ENCODE data around the gene ZMYND12.
A peak's percentile ranks its signal among the peaks of the same experiment; 100 is the strongest.
"Not testable (repeated sequence)": the region's sequence is repeated elsewhere in the genome, so short reads cannot be mapped to it uniquely, and the experiment has no call there.

The ZMYND12 gene, protein sequence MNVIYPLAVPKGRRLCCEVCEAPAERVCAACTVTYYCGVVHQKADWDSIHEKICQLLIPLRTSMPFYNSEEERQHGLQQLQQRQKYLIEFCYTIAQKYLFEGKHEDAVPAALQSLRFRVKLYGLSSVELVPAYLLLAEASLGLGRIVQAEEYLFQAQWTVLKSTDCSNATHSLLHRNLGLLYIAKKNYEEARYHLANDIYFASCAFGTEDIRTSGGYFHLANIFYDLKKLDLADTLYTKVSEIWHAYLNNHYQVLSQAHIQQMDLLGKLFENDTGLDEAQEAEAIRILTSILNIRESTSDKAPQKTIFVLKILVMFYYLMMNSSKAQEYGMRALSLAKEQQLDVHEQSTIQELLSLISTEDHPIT

DNA sequence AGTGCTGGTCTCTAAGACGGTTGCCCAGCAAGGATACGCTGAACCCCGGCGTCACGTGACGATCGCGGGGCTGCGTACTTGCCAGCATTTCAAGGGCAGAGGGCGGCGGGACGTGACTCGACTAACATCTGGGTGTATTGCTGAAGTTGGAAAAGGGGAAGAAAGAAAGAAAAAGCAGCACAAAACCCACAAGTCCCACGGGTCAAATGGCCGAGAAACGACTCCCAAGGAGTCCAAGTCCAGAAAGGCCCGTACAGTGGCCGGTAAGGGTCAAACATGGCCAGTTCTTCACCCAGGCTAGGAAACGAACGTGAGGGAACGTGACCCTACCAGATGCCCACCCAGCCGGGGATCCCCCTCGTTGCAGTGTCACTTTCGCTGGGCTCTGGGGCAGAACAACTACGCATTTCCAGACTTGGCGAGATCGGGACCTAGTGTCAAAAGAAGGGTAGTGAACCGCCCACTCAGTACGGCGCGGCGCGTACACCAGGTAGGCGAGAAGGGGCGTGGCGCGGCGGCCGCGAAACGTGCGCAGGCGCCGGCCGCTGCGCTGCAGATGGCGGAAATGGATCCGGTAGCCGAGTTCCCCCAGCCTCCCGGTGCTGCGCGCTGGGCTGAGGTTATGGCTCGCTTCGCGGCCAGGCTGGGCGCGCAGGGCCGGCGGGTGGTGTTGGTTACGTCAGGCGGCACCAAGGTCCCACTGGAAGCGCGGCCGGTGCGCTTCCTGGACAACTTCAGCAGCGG is at the start of gene ZMYND12, which contains the start of gene PPCS:
ZMYND12 (minus strand) TSS at position 13 of the 744 bp plus-strand sequence. CDS start 25 bp downstream, outside the sequence.
PPCS (plus strand) TSS at position 534 of the 744 bp plus-strand sequence; CDS start at position 557, 23 bp downstream.
- peak; percentile 92 for DNase-seq

DNA sequence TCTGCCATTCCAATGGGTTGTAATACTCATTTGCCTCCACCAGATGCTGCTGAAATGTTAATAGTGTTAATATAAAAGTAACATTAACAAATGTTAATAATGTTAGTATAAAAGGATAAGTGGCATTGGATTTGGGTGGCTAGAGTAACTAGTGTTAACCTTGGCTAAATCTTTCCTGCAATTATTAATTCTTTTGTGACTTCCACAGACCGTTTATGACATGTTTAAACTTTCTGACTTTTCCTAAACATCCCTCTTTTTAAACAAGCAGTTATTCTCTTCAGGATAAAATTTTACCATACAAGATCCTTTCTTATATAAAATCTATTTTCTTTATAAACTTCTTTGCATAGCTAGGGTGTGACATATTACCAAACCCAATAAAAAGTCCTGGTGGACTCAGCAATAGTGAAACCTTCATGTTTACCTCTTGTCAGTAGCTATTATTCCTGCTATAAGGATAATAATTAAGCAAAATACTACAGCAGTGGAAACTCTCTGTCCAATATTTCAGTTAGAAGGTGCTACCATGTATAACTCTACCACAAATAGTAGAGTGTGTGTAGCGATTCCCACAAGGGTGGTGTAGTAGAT is 48.8 kb upstream of the ZMYND12 start:
- DNase-seq = no peak

GRCh38 chr1:42502031-42502430 is 46.2 kb upstream of the ZMYND12 start:
- not testable (repeated sequence) for DNase-seq

DNA sequence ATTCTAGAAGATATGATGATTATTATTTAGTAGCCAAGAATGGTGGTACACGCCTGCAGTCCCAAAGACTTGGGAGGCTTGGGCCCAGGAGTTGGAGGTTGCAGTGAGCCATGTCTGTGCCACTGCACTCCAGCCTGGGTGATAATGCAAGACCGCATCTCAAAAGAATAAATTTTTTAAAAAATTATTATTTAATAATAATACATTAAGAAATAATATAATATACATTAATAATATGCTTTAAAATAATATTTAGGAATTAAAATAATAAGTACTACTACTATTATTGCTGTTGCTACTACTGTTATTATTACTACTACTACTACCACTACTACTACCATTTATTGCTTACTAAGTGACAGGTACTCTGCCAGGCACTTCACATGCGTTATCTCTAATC is 34.4 kb upstream of the ZMYND12 start:
- DNase-seq = no peak

DNA sequence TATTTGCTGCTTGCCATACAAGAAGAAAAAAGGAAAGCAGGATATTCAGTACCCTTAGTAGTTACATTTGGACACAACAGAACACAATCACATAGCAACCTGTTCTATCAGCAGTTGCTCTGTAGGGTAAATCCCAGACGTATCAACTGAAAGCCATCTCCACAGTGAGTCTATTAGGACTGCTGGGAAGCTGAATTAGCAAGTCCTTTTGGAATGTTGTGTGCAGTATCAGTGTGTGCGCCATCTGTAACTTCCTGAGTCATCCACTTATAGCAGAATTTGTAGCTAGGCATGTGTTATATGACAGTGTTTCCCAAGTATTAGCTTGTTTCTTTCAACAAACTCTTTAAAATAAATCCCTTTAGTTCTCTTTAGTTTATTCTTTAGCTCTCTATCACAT is 28.6 kb upstream of the ZMYND12 start:
- no peak for DNase-seq

DNA sequence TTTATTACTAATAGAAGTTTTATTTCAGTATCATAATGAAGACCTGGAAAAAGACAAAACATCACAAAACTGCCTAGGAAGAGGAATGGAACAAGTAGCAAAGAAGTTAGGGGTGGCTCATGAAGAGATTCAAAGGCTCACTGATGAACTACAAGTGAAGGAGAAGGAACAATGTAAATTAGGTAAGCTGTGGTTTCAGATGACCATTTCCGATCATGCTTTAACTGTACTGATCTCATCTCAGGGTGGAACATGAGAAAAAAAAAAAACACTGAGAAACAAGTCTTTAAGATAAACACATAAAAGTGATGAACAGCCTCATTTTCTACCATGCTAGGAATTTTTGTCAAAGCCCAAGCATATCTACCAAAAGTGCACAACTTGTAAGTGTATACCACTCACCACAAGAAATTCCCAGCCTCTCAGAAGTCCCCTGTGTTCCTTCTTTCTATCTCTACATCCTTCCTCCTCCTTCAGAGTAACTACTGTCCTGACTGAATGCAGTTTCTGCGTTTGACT is 26.9 kb upstream of the ZMYND12 start:
- DNase-seq = no peak

GRCh38 chr1:42480921-42481320 is 25.1 kb upstream of the ZMYND12 start:
- no peak for DNase-seq

DNA sequence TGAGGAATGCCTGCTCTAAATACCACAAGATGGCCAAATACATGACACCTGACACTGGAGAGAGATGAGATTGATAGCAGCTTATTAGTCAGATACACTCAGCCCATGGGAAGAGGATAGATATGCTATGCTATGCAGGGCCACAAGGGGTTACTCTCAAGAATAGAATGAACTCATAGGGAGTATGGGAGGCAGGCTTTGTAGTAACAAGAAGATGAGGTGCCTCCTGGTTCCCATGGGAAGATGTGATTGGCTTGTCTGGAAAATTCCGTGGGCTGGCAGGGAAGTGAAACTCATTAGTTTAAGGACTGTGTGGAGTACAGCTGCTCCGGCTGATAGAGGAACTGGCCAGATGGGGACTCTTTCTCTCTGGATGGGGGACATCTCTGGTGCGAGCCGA is 23.8 kb upstream of the ZMYND12 start:
- no peak for DNase-seq

- DNase-seq = no peak
Observed at GRCh38 chr1:42477775-42478174, 22.0 kb upstream of the ZMYND12 start.

DNA sequence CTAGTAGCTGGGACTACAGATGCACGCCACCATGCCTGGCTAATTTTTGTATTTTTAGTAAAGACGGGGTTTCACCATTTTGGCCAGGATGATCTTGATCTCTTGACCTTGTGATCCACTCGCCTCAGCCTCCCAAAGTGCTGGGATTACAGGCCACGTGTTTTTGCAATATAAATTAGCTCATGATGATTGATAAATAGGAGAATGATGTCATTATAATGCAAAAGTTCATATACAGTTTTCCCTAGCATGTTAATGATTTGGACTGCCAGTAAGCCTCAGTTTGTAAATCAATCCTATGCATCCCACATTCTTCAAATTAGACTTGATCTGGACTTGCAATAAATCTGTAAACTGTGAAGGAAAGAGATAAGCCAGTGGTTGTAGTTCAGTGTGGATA is 21.5 kb upstream of the ZMYND12 start:
- not testable (repeated sequence) for DNase-seq

- DNase-seq = no peak
Observed at GRCh38 chr1:42476605-42477004, 20.8 kb upstream of the ZMYND12 start.

- no peak for DNase-seq
Observed at GRCh38 chr1:42469727-42470126, 13.9 kb upstream of the ZMYND12 start.

GRCh38 chr1:42466030-42466429 is 10.2 kb upstream of the ZMYND12 start:
- no peak for DNase-seq

DNA sequence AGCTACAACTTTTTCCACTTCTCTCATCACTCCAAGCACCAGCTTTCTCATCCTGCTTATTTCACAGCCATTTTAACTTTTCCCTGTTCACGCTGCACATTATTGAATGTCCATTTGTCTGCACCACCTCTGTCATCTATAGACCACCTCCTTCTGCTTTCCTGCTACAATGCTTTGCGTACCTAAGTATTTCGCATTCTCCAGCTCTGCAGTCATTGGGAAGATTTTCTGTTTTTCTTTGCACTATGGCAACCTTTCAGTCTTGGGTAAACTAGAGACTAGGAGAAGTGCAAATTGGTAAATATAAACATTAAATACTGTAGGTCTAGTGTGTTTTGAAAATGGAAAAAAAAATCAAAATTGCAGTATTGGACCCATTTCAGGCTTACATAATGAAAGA is 8.1 kb upstream of the ZMYND12 start:
- DNase-seq = no peak

DNA sequence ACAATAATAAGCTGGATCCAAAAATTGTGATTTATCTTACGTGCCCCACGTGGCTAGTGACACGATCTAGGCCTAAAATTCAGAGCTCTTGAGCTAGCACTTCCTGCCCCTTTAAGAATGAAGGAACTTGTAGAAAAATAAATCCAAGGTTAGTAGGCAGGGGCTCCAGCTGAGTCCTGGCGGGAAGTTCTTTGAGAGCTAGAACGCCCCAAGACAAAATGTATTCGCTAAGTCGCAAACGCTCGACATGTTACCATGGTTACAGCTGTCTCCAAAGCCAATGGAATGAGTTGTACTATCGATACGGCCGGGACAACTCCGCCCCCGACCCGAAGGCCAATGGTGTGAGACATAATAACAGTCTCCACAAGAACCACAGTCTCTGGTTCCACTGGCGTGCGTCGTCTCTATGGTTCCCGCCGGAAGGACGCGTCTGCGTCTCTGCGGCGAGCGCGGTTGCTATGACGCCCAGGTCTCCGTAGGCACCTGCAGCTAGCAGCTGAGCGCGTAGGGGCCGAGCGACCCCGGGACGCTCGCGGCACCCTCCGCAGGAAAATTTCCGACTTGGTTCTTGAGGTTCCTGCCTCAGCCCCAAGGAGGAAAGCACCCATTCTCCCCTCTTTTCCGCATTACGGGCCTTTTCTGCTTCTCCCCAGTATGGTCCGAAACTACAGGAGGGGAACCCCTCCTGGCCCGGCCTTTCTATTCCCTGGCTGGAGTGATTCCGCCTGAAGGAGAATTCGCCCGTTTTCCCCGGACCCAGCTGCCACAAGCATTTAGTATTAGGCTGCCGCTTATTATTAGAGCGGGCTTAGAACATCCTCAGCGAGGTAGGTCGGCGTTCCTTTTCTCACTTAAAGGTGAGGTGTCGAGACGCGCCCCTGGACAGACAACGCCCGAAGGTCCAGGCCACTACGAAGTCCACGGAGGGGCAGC is 7.3 kb upstream of the ZMYND12 start, which contains the start of gene CCDC30:
CCDC30 (plus strand) TSS at position 459 of the 936 bp plus-strand sequence. CDS start 17,266 bp downstream, outside the sequence.
- DNase-seq = peak; percentile 90

DNA sequence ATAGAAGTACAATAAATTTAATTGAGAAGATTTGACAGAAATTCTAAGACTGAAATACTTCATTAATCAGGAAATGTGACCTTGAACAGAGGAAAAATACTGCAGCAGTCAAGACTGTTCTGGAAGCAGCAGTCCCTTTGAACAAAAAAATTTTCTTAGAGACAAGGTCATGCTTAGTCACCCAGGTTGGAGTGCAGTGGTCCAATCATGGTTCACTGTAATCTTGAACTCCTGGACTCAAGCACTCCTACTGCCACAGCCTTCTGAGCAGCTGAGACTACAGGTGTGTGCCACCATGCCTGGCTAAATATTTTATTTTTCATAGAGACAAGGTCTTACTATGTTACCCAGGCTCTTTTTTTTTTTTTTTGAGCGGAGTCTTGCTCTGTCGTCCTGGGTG is 5.4 kb upstream of the ZMYND12 start:
- no peak for DNase-seq

DNA sequence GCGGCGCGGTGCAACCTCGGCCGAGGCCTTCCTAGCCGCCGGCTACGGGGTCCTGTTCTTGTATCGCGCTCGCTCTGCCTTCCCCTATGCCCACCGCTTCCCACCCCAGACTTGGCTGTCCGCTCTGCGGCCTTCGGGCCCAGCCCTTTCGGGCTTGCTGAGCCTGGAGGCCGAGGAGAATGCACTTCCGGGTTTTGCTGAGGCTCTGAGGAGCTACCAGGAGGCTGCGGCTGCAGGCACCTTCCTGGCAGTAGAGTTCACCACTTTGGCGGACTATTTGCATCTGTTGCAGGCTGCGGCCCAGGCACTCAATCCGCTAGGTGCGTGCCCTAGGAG is 900 bp upstream of the ZMYND12 start:
- no peak for DNase-seq

- no peak for DNase-seq
Observed at GRCh38 chr1:42454403-42454802, 1.4 kb downstream of the ZMYND12 start.

GRCh38 chr1:42453386-42453785 is 2.4 kb downstream of the ZMYND12 start:
- DNase-seq = no peak

- DNase-seq = no peak
Observed at GRCh38 chr1:42450061-42450460, 5.8 kb downstream of the ZMYND12 start.

GRCh38 chr1:42449256-42449655 is 6.6 kb downstream of the ZMYND12 start:
- DNase-seq = no peak

- DNase-seq = no peak
Observed at GRCh38 chr1:42442662-42443061, 13.2 kb downstream of the ZMYND12 start.
